ENCODE measurements around the gene PADI3.

DNA sequence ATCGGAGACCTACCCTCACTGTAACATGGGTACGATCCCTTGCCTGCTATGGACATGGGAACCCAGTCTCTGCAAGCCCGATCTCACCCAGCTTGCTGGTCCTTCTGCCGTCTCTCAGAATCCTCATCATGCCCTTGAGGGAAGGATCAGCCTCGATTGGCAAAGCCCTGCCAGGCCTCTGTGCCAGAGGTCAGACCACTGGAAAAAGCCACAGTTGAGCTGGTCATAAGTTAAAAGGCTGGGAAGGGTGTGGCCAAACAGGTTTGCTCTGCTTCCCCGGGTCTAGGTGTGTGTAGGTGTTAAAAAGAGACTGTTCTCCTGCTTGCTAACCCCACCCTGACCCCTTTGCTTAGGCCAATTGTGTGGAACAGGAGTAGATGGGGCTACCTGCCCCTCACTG, 19.5 kb upstream of the PADI3 start:
- TF ChIP-seq, protein P1, sequence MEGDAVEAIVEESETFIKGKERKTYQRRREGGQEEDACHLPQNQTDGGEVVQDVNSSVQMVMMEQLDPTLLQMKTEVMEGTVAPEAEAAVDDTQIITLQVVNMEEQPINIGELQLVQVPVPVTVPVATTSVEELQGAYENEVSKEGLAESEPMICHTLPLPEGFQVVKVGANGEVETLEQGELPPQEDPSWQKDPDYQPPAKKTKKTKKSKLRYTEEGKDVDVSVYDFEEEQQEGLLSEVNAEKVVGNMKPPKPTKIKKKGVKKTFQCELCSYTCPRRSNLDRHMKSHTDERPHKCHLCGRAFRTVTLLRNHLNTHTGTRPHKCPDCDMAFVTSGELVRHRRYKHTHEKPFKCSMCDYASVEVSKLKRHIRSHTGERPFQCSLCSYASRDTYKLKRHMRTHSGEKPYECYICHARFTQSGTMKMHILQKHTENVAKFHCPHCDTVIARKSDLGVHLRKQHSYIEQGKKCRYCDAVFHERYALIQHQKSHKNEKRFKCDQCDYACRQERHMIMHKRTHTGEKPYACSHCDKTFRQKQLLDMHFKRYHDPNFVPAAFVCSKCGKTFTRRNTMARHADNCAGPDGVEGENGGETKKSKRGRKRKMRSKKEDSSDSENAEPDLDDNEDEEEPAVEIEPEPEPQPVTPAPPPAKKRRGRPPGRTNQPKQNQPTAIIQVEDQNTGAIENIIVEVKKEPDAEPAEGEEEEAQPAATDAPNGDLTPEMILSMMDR (IDR thresholded peaks at IDR 0.05), result no peak
- TF ChIP-seq POLR2A (IDR thresholded peaks at IDR 0.05) (no peak), POLR2AphosphoS5 (IDR thresholded peaks at IDR 0.05) (no peak)
